GM10248 (cell line): Measurements from ENCODE around the gene ITCH.

Experiments
- CTCF ChIA-PET: fragments of 300-600 bp; sonication (Branson Sonifier 250); formaldehyde crosslinking; extraction: SDS; loops from one replicate; lab custom pipeline; 2021; ENCODE audit warnings: antibody characterized with exemption; lab: Yijun Ruan, JAX
- POLR2A ChIA-PET: fragments of 350-650 bp; sonication (Branson Sonifier 250); formaldehyde crosslinking; extraction: SDS; loops from one replicate; lab custom pipeline; 2020; ENCODE audit warnings: antibody characterized with exemption; lab: Yijun Ruan, JAX
- DNase-seq: peaks from one replicate; pipeline ENCODE4 v3.0.0; 2012; ENCODE audit errors: extremely low spot score
- TF ChIP-seq, protein P1 (sequence below): IDR thresholded peaks from 2 replicates; pipeline ENCODE4 v1.5.1; 2012; ENCODE audit warnings: mild to moderate bottlenecking, low read depth; ENCODE audit errors: extremely low read depth, missing control alignments, control extremely low read depth

Gene ITCH

DNA sequence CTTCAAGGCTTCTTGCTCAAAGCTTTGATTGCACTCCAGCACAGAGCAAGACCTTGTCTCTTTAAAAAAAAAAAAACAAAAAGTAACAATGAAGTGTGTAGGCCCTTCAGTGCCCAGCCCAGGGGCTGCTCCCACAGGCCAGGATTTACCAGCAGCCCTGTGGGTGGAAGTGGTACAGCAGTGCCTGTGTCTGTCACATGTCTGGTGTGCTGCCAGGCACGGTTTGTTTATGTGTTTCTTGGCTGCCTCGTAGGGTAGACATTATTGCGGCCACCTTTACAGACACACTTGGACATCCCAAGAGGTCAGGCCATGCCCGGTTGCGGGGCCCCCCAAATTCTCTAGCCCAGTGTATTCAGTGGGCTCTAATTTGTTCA is 165.8 kb downstream of the ITCH start:
- DNase-seq = no peak
- POLR2A ChIA-PET = interaction anchor here (0.7 kb wide), 1 partner anchor 629 kb away, joined by 3 read pairs; no protein-coding TSS in a partner anchor
- CTCF ChIA-PET = no interaction called here
- TF ChIP-seq, protein P1, sequence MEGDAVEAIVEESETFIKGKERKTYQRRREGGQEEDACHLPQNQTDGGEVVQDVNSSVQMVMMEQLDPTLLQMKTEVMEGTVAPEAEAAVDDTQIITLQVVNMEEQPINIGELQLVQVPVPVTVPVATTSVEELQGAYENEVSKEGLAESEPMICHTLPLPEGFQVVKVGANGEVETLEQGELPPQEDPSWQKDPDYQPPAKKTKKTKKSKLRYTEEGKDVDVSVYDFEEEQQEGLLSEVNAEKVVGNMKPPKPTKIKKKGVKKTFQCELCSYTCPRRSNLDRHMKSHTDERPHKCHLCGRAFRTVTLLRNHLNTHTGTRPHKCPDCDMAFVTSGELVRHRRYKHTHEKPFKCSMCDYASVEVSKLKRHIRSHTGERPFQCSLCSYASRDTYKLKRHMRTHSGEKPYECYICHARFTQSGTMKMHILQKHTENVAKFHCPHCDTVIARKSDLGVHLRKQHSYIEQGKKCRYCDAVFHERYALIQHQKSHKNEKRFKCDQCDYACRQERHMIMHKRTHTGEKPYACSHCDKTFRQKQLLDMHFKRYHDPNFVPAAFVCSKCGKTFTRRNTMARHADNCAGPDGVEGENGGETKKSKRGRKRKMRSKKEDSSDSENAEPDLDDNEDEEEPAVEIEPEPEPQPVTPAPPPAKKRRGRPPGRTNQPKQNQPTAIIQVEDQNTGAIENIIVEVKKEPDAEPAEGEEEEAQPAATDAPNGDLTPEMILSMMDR = no peak

DNA sequence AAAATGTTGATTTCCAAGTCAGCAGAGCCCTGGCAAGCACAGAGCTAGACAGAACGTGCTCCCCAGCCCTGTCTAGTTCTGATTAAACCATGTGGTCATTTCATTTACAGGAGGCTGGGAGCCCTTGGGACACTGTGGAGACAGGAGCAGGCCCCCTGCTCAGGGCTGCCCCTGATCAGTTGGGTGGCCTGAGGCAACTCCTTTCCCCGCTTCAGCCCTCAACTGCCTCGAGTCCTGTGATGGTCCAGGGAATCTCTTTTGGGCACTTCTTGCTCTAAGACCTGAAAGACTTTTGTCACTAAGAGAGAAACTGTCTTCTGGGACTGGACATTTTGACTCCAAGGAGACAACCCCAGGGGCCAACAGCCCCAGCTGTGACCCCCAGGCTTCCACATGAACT is 166.7 kb downstream of the ITCH start:
- TF ChIP-seq, protein P1 = no peak
- no peak for DNase-seq
- ChIA-PET POLR2A (interaction anchor here (0.7 kb wide), 1 partner anchor 190 kb away, joined by 3 read pairs; no protein-coding TSS in a partner anchor), CTCF (interaction anchor here (1.3 to 3.9 kb wide), 5 partner anchors 8 to 240 kb away, joined by 3 to 24 read pairs (median 7); no protein-coding TSS in a partner anchor)

DNA sequence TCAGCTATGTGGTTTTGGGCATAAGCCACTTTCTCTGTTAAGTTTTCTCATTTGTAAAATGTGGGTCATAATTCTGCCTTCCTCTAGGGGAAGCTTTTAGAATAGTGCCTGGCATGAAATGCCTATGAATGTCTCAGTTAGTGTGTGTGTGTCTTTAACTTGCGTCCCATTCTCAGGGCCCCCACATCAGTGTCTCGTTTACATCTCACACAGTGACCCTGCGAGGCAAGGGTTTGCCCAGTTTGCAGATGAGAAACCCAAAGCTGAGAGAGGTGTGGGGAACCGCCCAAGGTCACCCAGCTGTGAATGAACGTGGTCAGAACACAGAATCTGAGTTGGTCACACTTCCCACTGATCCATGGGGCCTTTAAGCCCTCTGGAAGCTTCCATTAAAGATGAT is 167.3 kb downstream of the ITCH start:
- CTCF ChIA-PET = interaction anchor here (1.3 to 3.9 kb wide), 5 partner anchors 8 to 240 kb away, joined by 3 to 24 read pairs (median 7); no protein-coding TSS in a partner anchor
- POLR2A ChIA-PET = no interaction called here
- no peak for DNase-seq
- TF ChIP-seq, protein P1 = no peak

DNA sequence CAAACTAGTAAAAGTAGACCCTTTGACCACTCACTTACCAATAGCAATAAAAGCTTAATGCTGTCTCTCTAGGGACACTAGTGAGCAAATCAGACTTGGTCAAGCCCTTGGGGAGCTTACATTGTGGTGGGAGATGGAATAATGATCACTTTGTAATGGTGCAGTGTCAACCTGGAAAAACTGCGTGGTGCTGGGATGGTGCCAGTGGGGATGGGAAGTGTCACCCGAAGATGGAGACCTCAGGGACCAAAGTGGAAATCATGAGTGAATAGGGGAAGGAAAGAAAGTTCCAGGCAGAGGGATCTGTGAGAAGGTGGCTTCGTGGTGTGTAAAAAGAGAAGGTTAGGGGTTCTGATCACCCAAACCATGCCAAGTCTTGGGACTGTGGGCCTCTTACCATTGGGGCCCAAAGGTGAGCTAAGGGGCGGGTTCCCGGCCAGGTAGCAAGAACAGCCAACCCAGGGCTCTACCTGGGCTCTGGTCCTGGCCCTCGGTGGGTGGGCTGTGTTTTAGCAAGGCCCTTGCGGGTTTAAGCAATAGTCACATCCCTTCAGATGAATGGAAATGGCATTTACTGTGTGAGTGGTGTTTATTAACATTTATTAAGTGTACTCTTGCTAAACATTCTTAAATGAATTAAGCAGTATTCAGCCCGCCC is 168.7 kb downstream of the ITCH start:
- POLR2A ChIA-PET = interaction anchor here (0.6 kb wide), 1 partner anchor 1035 kb away, joined by 6 read pairs; no protein-coding TSS in a partner anchor
- TF ChIP-seq, protein P1 = no peak
- CTCF ChIA-PET = interaction anchor here (1.0 to 3.9 kb wide), 4 partner anchors 8 to 219 kb away, joined by 3 to 24 read pairs (median 10); partner anchors contain the start of gene DYNLRB1
- no peak for DNase-seq

DNA sequence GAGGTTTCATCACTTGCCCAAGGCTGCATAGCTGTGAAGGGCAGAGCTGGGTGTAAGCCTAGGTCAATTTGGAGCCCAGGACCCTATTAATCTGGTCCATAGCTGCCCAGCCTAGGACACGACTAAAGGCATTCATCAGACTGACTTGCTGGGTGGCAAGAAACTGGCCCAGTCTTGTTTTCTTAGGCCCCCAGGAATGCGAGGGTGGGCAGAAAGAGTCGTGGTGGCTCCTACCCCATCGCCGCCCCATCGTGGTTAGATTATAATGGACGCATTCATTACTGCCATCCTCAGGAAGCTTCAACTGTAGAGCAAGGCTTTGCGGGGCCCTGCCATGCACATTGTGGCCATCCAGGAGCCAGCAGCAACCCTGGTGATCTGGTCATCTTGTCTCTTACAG is 169.2 kb downstream of the ITCH start:
- POLR2A ChIA-PET = interaction anchor here (0.6 kb wide), 1 partner anchor 1036 kb away, joined by 6 read pairs; no protein-coding TSS in a partner anchor
- TF ChIP-seq, protein P1 = no peak
- no peak for DNase-seq
- CTCF ChIA-PET = interaction anchor here (1.0 to 3.9 kb wide), 5 partner anchors 8 to 237 kb away, joined by 3 to 24 read pairs (median 7); partner anchors contain the start of gene DYNLRB1

DNA sequence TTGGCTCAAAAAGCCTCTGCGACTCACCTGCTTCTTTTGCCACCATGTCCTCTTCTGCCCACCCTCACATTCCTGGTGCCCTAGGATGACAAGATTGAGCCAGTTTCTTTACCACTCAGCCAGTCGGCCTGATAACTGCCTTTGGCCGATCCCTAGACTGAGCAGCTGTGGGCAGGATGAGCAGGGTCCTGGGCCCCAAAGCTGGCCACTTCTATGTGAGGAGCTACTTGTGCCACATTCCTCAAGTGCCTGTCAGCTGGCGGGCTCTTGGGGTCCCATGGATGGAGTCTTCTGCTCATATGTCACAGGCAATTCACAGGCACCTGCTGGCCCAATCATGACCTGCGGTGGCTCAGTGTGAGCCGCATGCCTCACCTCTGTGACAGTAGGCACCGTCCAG is 169.7 kb downstream of the ITCH start:
- ChIA-PET POLR2A (no interaction called here), CTCF (interaction anchor here (1.0 to 3.9 kb wide), 5 partner anchors 7 to 237 kb away, joined by 3 to 24 read pairs (median 7); partner anchors contain the start of gene DYNLRB1)
- no peak for DNase-seq
- TF ChIP-seq, protein P1 = no peak
